GM18520 (cell line): ENCODE results near the gene ITGB2.

Experiments used
- ATAC-seq: cut with Tn5 transposase; IDR thresholded peaks from one replicate; pipeline ENCODE4 v1.9.1; 2021; ENCODE audit not compliant: unreplicated experiment

The ITGB2 gene

DNA sequence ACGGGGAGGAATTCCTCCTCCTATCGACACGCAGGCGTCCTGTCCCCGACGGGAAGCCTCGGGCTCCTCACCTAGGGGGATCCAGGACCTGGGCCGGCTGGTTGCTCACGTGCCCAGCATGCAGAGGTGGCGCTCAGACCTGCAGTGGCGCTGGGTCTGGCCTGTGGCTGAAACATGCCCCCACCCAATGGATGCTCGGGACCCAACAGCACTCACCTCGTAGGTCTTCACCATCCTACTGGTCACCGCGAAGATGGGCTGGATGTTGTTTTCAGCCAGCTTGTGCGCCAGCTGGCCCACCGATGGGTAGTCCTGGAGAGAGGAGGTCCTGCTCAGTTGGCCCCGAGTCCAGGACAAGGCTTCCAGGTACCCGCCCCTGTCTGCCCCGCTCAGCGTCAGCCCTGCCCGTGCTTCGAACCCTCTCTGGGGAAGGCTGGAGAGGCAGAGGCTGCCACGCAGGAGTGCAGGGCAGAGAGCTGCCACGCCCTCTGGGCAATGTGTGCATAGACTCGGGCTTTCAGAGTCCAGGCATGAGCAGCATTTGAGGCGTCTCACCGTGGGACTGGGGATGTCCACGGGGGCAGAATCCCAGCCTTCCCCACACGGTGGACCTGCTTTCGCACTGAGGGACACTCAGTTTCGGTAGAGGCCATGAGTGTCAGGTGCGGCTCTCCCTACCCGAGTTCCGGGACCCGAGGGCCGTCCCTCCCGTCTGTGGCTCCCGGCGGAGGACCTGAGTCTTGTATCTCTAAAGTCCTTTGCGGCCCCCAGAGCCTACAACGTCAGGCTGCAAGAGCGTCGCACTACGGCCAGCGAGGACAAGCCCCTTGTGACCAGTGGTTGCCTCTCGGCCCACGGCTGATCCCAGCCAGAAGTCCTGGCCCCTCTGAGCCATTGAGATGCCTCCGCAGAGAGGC is 21.6 kb downstream of the ITGB2 start:
- ATAC-seq, result no peak

DNA sequence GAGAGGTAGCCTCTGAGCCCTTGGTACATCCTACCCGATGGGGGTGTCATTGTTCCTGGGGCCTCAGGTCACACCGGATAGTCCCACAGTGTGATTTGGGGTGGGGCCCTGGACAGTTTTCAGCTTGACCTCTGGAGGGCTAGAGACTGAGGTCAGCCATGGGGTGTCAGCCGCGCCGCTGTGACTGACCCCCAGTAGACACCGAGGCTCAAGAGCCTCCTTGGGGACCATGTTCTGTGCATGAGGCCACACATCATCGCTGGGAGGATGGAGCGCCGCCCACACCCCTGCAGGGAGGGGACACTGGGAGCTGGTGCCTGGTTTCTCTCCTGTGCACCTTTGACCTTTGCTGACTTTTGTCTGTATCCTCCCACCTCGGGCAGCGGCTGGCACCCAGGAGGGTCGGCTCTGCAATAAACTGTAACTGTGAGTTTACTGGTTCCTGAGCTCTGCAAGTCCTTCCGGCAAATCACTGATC is 22.6 kb downstream of the ITGB2 start:
- no peak for ATAC-seq

DNA sequence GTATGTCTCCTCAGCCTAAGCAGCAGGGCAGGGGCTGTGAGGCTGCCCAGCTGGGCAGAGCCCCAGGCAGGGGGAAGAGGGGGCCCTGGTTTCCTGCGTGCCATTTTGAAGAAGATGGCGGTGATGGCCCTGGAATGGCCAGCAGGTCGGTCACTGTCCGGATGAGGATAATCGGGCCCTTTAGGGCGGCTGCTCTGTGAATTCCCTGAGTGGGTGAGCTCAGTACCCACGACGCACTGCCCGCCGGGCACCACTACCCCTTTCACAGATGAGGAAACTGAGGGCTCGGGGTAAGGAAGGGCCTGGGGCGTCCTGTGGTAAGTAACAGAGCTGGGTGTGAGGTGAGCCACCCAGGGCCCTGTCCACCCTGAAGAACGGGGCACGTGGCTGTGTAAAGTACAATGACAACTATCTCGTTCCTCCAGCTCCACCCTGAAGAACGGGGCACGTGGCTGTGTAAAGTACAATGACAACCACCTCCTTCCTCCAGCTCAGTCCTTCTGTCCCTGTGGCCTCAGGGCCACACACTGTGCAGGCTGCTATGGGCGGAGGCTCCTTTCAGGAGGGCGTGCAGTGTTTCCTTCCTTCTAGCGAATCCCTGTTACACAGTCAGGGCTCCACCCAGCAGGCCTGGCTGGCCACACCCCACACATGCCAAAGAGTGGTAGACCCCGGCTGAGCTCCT is 23.2 kb downstream of the ITGB2 start:
- ATAC-seq, result no peak

DNA sequence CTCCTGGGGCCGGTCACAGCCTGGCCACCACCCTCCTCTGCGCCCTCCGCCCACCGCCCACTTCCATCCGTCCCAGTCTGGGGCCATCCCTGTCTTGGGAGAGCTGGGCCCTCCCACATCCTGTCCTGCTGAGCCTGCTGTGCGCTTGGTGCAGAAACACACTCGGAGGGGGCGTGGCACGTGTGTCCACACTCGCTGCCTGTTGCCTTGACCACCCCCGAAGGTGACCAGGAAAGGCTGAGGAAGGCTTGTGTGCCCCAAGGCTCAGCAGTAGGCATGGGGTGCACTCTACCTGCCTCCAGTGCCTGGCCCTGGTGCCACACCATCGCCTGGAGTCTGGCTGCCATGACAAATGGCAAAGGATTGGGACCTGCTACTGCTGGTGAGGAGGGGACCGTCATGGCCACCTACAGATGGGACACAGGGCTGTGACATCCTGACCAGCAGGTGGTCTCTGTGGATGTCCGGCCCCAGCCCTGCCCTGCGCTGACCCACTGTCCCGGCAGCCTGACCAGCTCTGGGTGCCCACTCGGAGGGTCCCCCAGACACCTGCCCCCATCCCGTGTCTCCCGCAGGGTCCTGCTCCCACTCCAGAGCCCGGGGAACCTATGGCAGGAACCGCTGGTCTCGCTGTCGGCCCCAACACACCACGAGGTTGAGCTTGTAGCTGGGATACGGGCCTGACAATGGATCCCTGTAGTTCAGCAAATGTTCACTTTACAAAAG is 24.0 kb downstream of the ITGB2 start:
- no peak for ATAC-seq

DNA sequence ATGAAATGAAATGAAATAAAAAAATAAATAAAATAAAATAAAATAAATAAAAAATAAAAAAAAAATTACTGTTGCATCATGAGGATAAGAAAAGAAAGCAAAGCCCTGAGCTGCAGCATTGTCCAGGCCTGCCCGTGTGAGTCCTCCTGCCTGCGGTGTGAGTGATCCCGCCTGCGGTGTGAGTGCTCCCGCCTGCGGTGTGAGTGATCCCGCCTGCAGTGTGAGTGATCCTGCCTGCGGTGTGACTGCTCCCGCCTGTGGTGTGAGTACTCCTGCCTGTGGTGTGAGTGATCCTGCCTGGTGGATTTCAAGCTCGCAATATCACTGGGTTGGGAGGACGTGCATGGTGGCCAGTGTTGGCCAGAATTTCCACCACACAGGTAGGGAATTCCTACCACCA is 24.8 kb downstream of the ITGB2 start:
- ATAC-seq, result no peak

DNA sequence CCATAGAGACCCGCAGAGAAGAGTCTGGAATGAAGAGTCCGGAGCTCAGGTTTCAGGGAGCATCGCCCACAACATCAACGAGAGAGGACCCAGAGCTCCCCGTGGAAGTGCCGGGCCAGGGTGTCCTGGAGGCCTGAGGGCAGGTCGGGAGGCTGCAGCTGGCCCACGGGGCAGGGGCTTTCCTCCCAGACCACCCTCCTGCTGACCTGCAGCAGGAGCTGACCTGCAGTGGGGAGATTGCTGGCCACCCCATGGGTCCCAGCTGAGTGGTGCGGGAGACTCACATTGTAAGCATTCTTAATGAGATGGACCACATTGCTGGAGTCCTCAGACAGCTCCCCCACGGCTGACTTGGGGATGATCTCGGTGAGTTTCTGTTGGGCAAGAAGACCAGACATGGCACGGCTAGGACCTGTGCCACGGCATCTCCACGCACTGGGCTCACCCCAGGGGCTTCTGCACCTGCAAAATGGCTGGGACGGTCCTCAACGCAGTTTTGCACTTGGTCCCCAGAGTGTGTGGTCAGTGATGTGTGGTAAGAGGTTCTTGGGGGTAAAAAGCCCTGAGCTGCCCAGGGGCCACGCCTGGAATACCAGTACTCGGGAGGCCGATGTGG is 25.9 kb downstream of the ITGB2 start:
- no peak for ATAC-seq

DNA sequence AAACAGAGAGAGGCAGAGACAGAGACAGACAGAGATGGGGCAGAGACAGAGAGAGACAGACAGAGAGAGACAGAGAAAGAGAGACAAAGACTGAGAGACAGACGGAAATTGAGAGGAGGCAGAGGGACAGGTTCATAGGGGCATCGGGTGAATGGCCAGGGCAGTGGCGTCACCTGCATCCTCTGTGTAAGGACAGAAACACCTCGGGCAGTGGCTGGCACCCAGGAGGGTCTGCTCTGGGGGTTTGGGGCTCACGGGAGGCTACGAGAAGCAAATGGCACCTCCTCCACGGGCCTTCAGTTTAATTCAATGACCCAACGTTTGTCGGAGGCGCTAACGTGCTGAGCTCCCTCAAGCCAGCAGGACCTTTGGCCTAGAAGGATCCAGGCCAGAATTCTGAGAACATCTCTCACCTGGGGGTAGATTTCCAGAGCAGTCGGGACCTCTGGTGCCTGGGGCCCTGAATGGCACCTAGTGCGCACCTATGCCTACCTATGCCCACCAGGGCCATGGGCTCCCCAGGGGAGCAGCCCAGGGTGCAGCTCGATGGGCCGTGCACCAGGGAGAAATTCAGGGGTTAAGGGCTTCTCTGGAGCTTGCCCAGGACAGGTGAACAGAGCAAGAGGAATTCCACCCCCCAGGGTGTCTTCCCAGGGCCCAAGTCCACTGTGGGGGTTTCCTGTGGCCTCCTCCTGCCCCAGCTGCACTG is 26.6 kb downstream of the ITGB2 start:
- no peak for ATAC-seq

DNA sequence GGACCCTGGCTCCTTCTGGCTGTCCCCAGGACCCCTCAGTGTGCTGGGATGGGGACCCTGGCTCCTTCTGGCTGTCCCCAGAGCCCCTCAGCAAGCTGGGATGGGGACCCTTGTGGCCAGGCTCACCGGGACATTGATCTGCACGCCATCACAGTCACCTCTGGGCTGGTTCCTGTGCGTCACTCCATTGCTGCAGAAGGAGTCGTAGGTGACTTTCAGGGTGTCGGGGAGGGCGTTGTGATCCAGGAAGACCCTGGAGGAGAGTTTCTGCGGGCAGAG is 27.5 kb downstream of the ITGB2 start:
- ATAC-seq, result no peak

DNA sequence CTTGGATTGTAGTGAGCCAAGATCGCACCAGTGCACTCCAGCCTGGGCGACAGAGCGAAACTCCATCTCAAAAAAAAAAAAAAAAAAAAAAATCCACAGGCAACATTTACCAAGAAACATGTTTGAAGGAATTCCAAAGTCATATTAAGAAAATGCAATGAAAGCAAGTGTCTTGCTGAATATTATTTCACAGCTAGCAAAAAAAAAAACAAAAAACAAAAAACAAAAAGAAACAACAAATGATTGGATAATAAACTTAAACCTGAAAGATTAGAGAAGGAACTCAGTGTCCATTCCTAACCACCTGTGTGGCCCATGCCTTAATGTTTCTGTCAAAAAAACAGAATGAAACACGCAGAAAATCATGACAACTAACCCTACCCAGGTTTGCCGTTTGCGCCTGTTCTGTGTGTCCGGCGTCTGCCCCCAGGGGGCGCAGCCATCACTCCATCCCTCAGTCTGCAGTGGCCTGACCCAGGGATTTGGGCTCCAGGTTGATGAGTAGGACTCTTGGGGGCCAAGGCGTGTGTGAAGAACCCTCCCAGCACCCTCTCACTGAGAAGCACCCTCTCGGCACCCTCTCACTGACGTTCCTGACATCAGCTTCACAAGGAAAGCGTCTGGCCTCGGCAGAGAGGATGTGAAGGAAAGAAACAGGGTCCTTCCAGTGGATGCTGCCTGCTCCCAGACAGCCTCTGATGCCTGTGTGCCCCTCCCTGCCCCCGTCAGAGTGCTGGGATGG is 28.0 kb downstream of the ITGB2 start:
- ATAC-seq, result no peak

DNA sequence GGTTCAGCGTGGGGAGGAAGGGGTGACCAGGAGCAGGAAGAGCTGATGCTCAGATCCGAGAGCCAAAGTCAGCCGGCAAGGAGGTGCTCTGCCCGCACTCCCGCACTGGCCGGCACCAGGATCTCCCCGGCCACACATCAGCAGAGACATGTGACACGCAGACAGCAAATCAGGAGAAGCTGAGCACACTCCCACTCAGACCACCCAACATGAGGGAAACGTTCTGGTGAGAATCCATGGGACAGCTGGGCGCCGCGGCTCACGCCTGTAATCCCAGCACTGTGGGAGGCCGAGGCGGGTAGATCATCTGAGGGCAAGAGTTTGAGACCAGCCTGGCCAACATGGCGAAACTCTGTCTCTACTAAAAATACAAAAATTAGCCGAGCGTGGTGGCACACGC is 28.6 kb downstream of the ITGB2 start:
- ATAC-seq, result no peak

DNA sequence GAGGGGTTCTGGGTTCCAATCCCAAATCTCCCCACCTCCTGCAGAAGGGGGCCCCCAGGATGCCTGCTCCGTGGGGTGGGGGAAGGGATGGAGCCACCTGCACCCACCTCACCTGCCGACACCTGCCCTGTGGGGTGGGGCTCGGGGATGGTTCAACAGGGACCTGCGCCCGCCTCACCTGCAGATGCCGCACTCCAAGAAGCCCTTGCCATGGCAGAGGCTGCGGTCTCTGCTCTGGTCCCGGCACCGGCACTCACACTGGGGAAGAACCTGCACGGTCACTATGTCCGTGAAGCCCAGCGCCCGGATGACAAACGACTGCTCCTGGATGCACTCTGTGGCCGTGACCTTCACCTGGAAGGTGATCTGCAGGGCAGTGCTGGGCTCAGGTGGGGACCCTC is 29.1 kb downstream of the ITGB2 start:
- no peak for ATAC-seq

DNA sequence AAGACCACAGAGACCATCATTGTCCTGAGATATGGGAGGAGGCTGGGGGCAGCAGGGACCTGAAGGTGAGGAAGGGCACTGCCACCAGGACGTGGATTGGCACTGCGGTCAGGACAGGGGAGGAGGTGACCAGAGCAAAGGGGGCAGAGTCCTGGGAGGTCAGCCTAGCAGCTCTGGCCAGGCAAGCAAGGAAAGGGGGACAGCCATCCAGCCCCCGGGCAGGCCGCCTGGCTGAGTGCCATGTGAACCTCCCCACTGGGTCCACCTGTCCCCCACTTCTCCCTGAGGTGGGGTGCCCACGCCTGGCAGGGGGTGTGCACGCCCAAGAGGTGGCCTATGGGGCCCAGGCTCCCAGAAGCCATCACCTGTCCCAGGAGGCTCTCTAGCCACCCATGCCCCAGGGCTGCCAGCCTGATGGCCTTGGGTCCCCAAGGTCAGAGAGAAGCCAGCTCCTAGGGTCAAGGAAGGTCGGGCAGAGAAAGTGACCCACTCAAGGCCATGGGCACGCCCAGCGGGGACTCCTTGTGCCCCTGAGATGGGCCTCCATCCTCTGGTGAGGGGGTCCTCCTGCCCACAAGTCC is 29.6 kb downstream of the ITGB2 start:
- ATAC-seq, result no peak

DNA sequence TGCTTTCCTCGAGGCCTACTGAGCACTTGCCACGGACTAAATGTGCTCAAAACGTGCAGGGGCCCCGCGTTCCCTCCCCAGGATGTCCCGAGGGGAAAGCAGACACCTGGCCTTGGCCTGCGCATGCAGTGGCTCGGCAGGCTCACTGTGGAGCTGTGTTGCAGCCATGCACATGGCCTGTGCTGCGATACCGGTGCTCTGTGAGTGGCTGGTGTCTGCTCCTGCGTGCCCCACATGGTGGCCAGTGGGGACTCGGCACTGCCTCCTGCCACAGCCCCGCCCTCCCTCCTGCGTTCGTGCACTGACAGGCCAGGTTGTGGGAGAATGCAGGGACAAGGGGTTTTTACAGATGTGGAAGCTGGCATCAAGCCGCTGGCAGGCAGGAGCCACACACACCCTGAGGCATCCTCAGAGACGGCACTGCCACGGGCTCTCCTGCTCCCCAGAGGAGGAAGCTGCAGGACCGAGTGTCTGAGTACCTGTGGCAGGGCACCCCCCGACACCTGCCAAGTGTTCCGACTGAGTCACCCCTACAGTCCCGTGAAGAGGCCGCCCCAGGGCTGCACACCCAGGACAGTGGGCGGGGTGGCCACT is 30.3 kb downstream of the ITGB2 start:
- ATAC-seq, result no peak

DNA sequence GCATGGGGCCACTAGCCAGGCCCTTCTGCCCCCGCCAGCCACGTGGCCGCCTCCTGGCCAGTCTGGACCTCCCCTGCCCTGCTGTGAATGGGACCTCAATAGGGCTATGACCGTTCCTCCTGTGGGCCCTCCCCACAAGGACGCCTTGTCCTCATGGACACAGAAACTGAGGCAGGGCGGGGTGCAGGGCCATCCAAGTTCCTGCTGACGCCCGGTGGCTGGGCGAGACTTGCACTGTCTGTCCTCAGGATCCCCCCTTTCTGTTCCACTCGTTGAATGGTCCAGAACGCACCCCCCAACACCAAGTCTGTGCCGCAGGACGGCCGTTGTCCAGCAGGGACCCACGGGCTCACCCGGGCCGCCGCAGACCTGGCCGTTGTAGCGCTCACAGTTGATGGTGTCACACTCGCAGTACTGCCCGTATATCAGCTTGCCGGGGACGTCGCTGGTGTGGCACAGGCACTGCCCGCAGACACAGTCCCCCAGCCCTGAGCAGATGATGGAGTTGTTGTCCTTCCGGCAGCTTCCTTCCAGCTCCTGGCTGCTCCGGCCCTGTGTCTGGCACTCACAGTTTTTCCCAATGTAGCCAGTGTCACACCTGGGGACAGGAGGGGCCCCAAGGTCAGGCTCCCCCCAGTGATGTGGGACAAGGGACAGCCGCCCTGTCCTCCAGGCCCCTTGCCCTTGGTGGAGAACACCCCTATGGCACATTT is 30.9 kb downstream of the ITGB2 start:
- ATAC-seq, result no peak

DNA sequence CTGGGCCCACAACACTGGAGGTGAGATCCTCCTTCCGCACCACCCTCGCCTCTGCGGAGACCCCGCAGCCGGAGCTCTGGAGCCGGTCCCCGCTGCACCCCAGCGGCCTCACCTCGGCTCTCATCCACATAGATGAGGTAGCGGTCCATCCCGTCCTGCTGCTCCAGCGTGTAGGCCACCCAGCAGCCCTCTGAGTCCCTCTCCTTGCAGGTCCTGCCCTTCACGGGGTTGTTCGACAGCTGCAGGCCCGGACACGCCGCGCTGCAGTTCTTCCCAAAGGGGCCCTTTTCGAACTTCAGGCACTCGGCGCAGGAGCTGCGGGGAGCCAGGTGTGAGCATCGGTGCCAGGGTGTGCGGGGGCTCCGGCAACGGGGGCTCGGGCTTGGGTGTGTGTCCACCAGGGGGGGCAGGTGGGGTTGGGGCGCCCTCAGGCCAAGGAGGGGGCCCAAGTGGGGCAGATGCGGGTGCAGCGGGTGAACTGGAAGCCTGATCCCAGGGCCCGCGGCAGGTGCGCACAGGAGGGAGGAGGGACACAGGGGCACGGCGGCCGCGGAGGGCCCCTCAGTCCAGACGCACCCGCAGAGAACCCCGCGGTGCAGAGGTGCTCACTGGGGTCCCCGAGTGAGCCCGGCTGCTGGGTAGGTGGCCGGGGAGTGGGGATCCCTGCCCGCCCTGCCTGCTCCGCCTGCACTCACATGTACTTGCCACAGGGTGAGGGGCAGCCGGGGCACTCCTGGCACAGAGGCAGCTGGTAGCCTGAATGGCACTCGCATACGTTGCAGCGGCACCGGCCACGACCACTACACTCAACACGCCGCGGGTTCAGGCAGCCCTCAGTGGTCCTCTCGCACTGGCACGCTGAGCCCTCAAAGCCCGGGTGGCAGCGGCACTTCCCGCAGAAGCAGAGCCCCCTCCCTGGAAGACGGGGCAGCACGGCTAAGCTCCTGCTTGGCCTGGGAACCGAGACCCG is 31.8 kb downstream of the ITGB2 start:
- no peak for ATAC-seq

DNA sequence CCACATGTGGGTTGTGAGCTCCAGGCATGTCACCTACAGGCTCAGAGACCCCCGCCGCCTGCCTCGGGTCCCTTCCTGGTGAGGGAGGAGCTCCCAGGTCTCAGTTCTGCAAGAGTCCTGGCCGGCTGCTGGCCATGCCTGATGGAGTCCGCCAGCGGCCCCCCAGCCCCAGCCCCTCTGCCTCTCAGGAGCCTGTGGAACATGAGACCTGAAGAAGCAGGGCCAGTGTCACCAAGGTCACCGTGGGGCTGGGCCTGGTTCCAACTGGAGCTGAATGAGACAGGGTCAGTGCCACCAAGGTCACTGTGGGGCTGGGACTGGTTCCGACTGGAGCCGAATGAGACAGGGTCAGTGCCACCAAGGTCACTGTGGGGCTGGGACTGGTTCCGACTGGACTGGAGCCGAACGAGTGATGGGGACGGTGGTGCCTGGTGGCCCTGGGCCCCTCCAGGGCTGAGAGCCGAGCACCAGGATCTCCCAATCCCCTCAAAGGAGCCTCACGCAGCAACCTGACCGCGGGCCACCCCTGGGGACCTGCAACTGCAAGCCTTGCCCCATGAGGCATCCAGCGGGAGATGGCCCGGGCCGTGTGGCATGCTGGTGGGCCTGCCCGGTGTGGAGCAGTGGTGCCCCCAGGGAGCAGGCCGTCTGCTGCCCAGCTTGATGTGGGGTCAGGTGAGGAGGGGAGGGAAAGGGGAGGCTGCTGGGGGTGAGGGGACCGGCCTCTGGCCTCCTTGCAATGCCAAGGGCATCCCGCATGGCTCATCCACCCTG is 32.7 kb downstream of the ITGB2 start:
- no peak for ATAC-seq
